GM10847 (cell line): ENCODE measurements around the gene TTC16.

ENCODE experiments used
- POLR2A ChIP-seq: IDR thresholded peaks from 2 replicates; pipeline ENCODE4 v1.6.1; 2011; ENCODE audit not compliant: insufficient read length; ENCODE audit errors: extremely low read depth

TTC16 gene

DNA sequence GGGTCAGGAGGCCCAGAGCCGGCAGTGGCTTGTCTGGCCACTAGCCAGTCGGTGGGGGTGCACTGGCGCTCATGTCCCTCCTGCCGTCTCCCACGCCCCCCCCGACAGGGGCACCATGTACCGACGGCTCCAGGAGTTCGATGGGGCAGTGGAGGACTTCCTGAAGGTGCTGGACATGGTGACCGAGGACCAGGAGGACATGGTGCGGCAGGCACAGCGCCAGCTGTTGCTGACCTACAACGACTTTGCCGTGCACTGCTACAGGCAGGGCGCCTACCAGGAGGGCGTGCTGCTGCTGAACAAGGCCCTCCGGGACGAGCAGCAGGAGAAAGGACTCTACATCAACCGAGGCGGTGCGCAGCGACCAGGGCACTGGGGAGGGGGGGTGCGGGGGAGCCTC, 8.1 kb downstream of the TTC16 start:
- no peak for TF ChIP-seq POLR2A

DNA sequence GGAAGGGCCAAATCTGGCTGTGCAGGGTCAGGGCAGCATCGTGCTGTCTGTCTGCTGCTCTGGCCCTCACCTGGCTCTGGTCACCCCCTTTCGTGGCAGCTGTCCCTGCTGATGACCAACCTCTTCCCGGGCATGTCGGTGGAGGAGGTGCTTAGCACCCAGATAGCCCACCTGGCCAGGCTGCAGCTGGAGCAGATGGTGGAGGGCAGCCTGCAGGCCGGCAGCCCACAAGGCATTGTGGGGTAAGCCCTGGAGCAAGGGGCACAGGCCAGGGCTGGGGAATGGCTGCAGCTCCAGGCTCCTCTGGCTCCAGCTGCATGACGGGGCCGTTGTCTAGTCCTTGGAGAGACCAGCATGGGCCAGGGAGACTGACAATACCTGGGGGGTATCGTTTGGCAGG, 11.0 kb downstream of the TTC16 start:
- TF ChIP-seq POLR2A = no peak

DNA sequence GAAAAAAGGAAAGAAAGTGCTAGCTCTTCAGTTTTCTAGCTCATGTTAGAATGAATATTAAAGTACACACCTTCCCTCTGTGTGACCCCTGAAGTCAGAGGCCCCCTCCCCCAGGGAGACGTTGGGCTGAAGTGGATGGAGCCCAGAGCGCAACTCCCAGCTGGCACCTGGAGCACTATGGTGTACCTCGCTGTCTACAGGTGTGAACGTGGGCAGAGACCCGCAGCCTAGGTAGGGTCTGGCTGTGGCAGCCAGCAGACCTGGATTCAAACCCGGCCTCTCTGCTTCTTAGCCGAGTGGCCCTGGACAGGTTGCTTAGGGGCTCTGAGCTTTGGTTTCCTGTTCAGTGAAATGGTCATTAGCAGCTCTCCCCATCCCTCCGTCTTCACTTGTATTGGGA, 12.9 kb downstream of the TTC16 start:
- no peak for TF ChIP-seq POLR2A

DNA sequence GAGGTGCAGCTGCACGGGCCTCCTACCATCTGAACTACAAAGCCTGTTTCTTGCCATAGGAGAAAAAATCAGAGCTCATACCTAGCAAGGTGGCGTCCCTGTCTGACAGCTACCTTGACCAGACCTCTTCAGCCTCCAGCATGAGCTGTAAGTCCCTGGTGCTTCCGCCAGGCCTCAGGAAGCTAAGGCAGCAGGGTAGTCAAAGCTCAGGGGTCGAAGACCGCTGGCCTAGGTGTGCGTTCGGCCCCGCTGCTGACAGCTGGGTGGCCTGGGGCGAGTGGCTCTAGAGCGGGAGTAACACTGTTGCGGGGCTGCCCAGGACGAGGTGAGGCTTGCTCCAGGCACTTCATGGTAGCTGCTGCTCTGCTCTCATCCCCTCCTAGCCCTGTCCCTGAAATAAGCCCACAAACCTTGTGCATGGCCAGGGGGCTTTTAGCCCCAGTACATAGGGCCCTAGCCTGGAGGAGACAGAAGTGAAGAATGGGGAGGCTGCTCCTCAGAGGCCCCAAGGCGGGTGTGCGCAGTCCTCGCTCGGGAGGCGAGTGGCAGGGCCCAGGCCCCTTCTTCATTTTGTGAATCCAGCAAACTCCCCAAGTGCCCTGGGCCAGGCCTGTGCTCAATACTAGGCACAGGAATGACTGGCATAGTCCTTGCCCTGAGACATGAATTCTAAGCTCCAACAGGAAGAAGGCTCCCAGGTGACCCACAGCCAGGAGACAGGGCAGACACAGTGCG, 13.8 kb downstream of the TTC16 start:
- no peak for TF ChIP-seq POLR2A

DNA sequence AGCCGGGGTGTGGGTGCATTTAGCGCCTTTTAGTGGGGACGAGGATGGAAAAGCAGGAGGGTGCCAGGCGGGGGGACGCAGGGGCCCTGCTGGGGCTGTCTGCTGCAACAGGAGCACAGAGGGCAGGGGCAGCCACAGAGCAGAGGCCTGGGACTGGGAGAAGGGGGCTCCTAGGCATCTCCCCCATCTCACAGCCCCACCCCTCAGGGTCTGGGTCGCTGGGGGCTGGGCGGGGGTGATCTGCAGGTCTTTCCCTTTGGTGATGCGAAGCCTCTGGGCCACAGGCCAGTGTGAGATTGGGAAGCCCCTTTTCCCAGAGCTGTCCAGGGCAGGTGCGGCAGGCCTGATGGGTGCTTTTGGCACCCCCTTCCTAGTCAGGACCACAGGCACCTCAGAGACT, 14.4 kb downstream of the TTC16 start:
- no peak for TF ChIP-seq POLR2A

DNA sequence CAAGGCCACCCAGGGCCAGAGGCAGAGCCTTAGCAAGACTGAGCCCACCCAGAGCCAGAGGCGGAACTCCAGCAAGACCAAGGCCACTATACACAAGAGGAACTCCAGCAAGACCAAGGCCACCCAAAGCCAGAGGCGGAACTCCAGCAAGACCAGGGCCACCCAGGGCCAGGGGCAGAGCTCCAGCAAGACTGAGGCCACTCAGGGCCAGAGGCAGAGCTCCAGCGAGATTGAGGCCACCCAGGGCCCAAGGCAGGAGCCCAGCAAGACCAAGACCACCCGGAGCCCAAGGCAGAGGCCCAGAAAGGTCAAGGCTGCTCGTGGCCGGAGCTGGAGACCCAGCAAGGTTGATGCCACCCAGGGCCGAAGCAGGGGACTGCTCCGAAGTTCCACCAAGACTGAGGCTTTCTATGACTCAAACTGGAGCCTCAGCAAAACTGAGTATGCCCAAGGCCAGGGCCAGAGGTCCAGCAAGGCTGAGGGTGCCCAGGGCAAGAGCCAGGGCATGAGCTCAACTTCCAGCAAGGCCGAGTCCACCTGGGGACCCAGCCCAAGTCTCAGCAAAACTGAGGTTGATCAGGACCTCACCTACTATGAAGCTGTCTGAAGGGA, 15.0 kb downstream of the TTC16 start:
- no peak for TF ChIP-seq POLR2A

DNA sequence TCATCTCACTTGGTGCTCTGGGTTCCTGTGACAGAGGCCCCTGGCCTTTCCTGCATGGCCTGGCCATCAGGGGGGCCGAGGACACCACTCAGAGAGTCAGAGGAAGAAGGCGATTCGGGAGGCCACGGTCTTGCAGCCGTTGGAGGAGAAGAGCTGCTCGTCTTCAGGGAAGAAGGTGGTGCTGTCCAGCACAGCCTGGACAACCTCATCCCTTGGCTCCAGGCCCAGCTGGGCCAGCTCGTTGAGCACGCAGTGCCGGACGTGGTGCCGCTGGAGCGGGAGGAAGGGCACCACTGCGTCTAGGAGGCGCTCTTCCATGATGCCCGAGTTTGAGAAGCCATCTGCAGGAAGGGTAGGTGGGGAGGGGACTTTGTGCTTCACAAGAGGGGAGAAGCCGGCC, 16.1 kb downstream of the TTC16 start:
- TF ChIP-seq POLR2A = no peak

DNA sequence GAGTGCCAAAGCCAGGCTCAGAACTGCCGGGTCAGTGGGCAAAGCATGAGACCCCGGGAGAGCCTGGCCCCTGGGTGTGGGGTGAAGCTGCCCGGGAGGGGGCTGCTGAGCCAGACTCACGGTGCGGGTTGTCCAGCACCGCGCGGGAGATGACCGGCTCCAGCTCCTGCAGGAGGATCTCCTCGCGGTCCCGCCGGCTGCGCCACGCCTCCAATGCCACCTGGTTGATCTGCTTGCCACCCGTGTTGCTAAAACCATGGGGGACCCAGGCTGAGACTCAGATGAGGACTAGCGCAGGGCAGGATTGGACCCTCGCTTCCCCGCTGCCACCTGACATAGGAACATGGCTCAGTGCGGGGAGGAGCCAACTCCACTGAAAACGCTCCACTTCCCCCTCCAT, 16.6 kb downstream of the TTC16 start:
- no peak for TF ChIP-seq POLR2A

DNA sequence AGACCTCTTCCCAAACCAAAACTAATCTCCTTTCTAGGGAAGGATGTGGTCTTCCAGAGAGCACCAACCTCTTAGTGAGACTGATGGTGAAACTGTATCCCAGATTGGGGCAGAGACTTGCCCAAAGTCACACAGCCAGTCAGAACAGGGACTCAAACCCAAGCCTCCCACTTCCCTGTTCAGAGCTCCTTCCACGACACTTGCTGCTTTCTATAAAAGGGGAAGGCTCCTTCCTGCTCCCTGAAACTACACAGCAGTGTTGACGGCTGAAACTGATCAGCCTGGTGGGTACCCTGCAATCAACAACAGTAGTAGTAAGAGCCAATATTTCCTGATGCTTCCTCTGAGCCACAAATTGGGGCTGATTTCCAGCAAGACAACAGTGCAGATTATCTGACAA, 17.7 kb downstream of the TTC16 start:
- TF ChIP-seq POLR2A = no peak

DNA sequence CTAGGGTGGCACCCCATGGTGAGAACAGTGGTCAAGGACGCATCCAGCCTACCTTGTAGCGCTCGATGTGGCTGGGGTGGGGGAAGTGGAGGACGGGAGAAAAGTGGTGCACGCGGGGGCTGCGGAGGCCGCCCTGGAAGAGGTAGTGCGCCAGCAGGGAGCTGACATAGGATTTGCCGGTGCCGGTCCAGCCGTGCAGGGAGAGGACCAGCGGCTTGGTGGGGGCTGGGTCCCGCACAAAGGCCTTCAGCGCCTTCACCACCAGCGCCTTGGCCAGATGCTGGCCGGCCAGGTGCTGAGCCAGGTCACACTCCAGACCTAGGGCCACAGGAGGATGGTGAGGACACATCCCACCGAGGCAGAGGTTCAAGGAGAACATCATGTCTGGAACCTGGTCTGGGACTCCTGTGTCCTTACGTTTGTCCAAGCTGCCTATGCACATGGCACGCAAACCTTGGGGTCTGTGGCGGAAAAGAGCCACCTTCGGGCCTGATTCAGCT, 18.4 kb downstream of the TTC16 start:
- no peak for TF ChIP-seq POLR2A

DNA sequence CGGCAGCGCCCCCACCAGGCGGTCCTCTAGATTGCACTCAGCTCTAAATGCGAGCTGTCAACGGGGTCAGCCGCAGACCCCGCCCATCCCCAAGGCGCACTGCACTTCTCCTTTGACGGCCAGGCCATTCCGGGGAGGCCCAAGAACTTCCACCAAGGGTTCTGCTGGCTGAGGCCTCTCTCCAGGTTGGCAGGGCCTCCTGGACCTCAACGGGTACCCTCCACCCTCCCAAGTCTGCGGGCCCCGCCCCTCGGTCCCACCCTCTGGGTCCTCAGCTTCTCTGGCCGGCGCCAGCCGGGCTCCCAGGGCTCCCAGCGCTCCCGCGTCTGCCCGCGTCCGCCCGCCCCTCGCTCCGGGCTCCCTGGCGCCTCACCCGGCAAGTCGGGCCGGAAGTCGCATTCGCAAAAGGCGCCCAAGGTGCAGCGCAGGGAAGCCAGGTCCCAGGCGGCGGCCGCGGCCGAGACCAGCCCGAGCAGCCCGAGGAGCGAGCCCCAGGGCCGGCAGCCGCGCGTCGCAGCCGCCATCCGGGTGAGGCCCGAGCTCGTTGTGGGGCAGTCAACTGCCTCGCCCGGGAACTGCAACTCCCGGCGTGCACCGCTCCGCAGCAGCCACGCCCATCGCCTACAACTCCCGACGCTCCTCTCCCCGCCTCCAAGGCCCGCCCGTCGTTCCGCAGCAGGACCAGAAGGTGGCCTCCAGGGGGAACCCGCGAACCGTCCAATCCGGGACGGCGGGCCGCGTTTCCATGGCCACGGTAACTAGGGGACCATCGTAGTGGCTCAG, 19.1 kb downstream of the TTC16 start, which contains the start of gene TOR2A:
TOR2A (minus strand) TSS at position 548 of the 783 bp plus-strand sequence; CDS start at position 524, 24 bp downstream.
- peak; percentile 64 for TF ChIP-seq POLR2A

DNA sequence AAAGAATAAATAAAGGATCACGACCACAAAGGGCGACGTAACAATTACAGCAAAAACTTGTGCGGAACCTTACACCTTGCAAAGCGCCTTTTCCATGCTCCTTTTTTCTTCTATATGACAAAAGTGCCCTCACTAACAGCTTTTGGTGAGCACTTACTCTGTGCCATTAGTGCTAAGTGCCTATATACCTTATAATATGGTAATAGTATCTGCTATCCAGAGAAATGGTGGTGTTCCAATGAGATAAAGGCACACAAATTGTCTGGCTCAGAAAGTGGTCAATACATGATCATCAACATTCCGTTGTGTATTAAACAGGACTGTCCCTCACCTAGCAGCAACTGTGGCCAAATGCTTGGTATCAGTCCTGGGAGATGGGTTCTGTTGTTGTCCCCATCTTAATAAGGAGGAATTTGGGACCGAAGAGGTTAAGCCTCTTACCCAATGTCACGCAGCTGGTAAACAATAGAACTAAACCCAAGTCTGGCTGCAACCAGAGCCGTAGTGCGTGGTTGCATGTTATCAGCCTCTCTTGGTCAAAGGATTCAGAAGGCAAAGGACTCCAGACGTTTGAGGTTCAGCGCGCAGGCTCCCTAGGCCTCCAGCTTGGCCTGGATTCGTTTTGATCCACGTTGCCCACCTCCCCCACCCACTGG, 19.8 kb downstream of the TTC16 start:
- no peak for TF ChIP-seq POLR2A

DNA sequence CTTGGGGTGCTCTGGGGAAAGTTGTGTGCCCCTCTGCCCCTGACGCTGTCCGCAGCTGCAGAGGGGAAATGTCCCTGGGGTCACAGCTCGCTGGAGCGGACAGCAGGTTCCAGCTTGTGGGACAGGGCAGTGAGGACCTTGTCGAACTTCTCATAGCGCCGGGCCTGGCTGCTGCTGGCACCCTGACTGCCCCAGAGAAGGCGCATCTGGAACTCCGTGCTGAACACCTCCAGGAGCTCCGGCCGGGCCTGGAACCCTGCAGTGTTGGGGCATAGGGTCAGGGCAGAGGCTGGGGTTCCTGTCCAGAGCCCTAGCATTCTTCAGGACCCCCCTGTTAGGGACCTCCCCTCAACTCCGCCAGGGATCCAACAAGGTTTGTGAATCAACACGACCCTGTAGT, 22.8 kb downstream of the TTC16 start:
- TF ChIP-seq POLR2A = no peak

DNA sequence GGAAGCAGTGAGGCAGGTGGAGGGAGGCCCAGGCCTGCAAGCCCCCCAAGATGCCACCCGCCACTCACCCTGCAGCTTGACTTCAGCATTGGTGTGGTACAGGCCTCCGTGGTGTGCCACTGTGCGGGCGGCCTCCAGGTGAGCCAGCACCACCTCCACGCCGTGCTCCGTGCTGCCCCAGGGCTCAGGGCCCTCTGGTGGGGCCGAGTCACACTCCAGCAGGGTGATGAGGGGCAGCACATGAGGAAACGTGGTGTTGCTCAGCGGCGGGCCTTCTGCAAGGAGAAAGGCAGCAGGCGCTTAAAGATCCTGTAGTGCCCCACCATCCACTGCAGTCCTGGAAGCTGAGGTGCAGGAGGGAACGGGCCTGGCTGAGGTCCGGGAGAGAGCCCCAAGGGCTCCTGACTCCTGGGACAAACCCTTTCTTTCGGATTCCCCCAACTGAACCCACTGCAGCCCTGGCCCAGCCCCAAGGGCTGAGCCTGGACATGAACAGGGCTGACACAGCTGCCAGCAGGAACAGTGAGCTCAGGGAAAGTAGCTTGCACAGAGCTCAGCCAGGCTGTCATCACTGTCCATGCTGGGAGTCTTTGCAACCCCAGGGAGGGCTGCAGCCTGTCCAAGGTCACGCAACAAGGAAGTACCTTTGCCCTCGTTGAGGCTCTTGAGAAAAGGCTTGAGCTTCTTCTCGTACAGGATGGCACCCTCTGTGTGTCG, 23.9 kb downstream of the TTC16 start:
- no peak for TF ChIP-seq POLR2A

DNA sequence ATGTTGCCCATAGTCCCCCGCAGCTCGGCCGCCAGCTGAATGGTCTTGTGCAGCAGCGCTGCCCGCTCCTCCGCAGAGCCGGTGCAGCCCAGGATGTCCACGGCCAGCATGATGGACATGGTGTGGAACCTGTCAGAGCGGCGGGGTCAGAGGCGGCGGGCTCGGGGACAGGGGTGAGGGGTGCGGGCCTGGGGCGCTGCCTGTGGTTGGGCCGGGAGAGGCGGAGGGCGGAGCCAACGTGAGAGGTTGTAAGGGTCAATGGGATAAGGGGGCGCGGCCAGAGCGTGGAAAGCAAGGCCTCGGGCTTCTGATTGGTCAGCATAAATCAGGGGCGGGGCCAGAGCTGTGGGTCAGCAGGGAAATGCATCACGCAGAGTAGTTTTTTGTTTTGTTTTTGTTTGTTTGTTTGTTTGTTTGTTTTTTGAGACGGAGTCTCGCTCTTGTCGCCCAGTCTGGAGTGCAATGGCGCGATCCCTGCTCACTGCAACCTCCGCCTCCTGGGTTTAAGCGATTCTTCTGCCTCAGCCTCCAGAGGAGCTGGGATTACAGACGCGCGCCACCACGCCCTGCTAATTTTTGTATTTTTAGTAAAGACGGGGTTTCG, 26.1 kb downstream of the TTC16 start:
- TF ChIP-seq POLR2A = no peak
